ENCODE data around the gene TSC2.

Gene TSC2

DNA sequence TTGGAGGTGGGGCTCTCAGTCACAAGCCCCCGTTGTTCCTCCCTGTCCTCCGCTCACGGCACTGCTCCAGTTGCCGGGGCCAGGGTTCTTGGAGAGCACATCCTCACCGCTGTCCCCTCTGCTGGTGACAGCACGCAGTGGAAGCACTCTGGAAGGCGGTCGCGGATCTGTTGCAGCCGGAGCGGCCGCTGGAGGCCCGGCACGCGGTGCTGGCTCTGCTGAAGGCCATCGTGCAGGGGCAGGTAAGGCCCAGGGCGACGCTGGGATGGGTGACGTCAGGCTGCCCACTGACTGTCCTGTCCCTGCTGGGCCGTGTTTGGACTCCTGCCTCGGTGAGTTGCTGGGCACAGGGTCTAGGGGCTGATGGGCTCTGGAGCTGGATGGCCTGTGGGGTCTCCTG is 5.4 kb downstream of the TSC2 start:
- H3K4me3 ChIP-seq (ENCODE audit: low read depth, low read length): no peak overlapping the region
- POLR2A ChIA-PET: no interaction called here
- TF ChIP-seq, protein P1, sequence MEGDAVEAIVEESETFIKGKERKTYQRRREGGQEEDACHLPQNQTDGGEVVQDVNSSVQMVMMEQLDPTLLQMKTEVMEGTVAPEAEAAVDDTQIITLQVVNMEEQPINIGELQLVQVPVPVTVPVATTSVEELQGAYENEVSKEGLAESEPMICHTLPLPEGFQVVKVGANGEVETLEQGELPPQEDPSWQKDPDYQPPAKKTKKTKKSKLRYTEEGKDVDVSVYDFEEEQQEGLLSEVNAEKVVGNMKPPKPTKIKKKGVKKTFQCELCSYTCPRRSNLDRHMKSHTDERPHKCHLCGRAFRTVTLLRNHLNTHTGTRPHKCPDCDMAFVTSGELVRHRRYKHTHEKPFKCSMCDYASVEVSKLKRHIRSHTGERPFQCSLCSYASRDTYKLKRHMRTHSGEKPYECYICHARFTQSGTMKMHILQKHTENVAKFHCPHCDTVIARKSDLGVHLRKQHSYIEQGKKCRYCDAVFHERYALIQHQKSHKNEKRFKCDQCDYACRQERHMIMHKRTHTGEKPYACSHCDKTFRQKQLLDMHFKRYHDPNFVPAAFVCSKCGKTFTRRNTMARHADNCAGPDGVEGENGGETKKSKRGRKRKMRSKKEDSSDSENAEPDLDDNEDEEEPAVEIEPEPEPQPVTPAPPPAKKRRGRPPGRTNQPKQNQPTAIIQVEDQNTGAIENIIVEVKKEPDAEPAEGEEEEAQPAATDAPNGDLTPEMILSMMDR (IDR thresholded peaks at IDR 0.05; ENCODE audit: insufficient read depth, low read length, missing control alignments): no peak
- no peak for DNase-seq (ENCODE audit: low read depth, low spot score)
- CTCF ChIA-PET: interaction anchor here (2.4 kb wide), 1 partner anchor 49 kb away, joined by 6 read pairs; no protein-coding TSS in a partner anchor

DNA sequence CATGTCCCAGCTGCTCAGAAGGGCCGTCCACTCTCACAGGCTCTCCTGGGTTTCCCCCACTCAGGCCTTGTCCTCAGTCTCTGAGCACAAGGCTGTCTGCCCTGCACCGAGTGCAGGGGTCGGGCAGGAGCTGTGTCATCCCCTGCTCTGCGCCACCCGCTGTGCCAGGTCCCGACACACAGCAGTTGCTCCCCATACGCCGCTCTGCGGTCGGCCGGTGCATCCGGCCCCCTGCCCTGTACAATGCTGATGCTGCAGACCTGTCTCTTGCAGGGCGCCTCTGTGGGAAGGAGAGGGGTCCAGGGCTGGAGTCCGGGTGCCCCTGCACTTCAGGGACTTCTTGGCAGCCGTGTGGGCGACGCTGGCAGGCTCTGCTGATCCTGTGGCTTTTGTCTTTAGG is 6.1 kb downstream of the TSC2 start:
- TF ChIP-seq, protein P1 (IDR thresholded peaks at IDR 0.05; ENCODE audit: insufficient read depth, low read length, missing control alignments): no peak
- DNase-seq (ENCODE audit: low read depth, low spot score): no peak
- POLR2A ChIA-PET: no interaction called here
- CTCF ChIA-PET: no interaction called here
- H3K4me3 ChIP-seq (ENCODE audit: low read depth, low read length): no peak overlapping the region

DNA sequence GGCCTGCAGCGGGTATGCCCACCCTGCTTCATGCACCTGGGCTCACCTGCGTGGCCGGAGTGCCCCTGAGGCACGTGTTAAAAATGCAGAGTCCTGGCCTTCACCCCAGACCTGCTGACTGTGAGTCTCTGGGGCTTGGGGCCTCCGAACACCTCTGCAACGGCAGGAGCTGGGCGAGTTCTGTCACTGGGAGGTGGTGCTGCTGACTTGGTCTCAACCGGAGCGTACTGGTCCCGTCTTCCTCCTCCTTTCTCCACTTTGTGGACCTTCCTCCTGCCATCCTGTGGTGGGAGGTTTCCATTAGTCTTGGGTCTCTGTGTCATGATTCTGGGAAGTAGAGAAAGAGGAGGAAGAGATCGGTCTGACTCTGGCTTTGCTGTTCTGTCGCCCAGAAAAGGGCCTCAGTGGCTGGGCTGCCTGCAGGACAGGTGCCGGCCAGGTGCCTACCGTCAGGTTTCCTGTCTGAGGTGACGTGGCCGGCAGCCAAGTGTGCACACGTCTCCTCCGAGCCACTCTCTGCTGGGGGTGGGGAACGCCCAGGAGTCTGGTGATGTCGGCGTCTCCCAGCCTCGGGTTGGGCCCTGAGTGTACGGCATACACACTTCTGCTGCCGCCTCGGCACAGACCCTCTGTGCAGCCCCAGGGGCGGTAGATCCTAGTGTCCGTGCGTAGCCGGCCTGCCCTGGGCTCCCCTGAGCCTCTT is 6.9 kb downstream of the TSC2 start:
- TF ChIP-seq, protein P1 (IDR thresholded peaks at IDR 0.05; ENCODE audit: insufficient read depth, low read length, missing control alignments): no peak
- no peak for DNase-seq (ENCODE audit: low read depth, low spot score)
- CTCF ChIA-PET: interaction anchor here (1.1 to 3.1 kb wide), 4 partner anchors 7 to 31 kb away, joined by 3 to 50 read pairs (median 8); partner anchors contain the start of genes NTHL1 and TSC2
- POLR2A ChIA-PET: no interaction called here
- H3K4me3 ChIP-seq (ENCODE audit: low read depth, low read length): no peak overlapping the region

DNA sequence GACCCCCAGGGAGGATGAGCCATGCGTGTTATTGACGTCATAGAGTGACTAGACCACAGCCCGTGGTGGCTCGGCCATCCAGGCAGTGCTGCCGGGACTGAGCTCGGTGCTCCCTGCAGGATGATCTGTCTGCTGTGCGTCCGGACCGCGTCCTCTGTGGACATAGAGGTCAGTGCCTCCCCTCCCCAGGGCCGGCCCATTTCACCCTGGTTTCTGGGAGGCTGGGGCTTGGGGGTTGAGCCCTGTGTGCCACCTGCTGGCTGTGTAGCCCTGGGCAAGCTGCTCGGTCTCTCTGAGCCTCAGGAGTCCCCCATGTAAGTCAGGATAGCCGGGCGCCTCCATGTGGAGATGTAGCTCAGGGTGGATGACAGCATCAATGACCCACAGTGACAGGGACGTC is 8.3 kb downstream of the TSC2 start:
- ChIA-PET CTCF (interaction anchor here (1.1 to 3.1 kb wide), 6 partner anchors 9 to 84 kb away, joined by 3 to 50 read pairs (median 12); partner anchors contain the start of genes NHERF2, NPW, NTHL1 and TSC2), POLR2A (interaction anchor here (0.9 kb wide), 1 partner anchor 95 kb away, joined by 3 read pairs; no protein-coding TSS in a partner anchor)
- DNase-seq (ENCODE audit: low read depth, low spot score): no peak
- TF ChIP-seq, protein P1 (IDR thresholded peaks at IDR 0.05; ENCODE audit: insufficient read depth, low read length, missing control alignments): peak; percentile 33
- no peak overlapping the region for H3K4me3 ChIP-seq (ENCODE audit: low read depth, low read length)

DNA sequence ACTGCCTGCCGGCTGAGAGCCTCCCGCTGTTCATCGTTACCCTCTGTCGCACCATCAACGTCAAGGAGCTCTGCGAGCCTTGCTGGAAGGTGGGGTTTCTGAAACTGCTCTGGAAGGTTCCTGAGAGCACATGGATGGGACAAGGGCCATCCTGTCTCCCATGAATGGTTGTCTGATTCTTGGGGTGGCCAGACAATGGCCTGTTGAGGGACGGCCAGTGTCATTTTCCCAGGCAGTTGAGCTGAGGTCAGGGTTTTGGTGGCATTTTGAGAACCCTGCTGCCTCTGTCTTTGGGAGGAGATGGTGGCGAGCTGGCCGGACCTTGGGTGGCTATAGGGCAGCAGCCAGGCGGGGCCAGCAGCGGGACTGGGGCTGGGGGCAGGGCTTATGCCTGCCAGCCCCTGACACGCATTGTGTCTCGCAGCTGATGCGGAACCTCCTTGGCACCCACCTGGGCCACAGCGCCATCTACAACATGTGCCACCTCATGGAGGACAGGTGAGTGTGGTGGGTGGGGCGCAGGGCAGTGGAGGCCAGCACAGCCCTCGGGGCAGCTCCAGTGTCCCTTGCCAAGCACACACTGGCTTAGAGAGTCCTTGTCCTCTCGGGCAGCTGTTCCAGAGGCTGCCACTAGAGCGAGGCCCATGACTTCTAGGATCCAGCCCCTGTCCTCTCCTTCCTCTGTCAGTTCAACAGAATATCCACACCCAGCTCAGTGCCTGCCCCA is 9.1 kb downstream of the TSC2 start:
- no peak for DNase-seq (ENCODE audit: low read depth, low spot score)
- no peak overlapping the region for H3K4me3 ChIP-seq (ENCODE audit: low read depth, low read length)
- ChIA-PET CTCF (interaction anchor here (0.8 to 3.1 kb wide), 8 partner anchors 10 to 84 kb away, joined by 3 to 50 read pairs (median 8); partner anchors contain the start of genes NHERF2, NPW, NTHL1 and TSC2), POLR2A (interaction anchor here (0.7 kb wide), 1 partner anchor 91 kb away, joined by 3 read pairs; no protein-coding TSS in a partner anchor)
- TF ChIP-seq, protein P1 (IDR thresholded peaks at IDR 0.05; ENCODE audit: insufficient read depth, low read length, missing control alignments): no peak

DNA sequence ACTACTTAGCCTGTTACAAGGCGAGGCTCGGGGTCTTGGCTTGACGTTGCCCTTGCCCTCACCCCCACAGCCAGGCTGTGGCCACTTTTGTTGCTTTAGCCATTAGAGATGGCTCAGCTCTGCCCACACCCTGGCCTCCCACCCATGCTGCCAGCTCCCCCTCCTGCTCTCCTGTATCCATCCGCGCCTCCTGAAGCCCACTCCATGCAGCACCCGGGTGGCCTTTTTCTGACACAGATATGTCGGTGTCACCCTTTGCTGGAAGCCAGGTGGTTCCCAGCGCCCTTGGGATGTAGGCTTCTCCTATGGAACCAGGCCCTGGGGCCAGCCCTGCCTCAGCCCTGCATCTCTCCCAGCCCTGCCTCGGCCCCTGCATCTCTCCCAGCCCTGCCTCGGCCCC is 9.7 kb downstream of the TSC2 start:
- no peak overlapping the region for H3K4me3 ChIP-seq (ENCODE audit: low read depth, low read length)
- POLR2A ChIA-PET: interaction anchor here (0.7 kb wide), 1 partner anchor 90 kb away, joined by 3 read pairs; no protein-coding TSS in a partner anchor
- CTCF ChIA-PET: interaction anchor here (1.1 to 3.1 kb wide), 6 partner anchors 10 to 83 kb away, joined by 3 to 50 read pairs (median 12); partner anchors contain the start of genes NHERF2, NTHL1 and TSC2
- TF ChIP-seq, protein P1 (IDR thresholded peaks at IDR 0.05; ENCODE audit: insufficient read depth, low read length, missing control alignments): no peak
- DNase-seq (ENCODE audit: low read depth, low spot score): no peak
